H9 (cell line): Measurements from ENCODE around the gene NPPC. TPM values are rescaled to one million over a fixed set of nuclear protein-coding genes. Genes with fewer than 3 reads are reported as not detected.

ENCODE experiments used
- DNase-seq: peaks from one replicate; pipeline ENCODE4 v3.0.0-alpha.2; 2017
- H2AFZ ChIP-seq: one replicate; pipeline ENCODE4 v1.6.1; 2013; ENCODE audit warnings: mild to moderate bottlenecking, low read length, control low read depth, moderate library complexity
- H2AK5ac ChIP-seq: 2 replicates; pipeline ENCODE4 v1.6.1; 2013; ENCODE audit warnings: low read length, control low read depth, mixed read lengths; ENCODE audit not compliant: insufficient read length
- H2BK120ac ChIP-seq: one replicate; pipeline ENCODE4 v1.6.1; 2013; ENCODE audit warnings: low read depth, mild to moderate bottlenecking, low read length, control low read depth, inconsistent platforms; ENCODE audit not compliant: poor library complexity, severe bottlenecking
- H2BK12ac ChIP-seq: 2 replicates; pipeline ENCODE4 v1.6.1; 2013; ENCODE audit warnings: low read length, control low read depth, mixed read lengths, low read depth; ENCODE audit not compliant: insufficient read length
- H2BK15ac ChIP-seq: 2 replicates; pipeline ENCODE4 v1.6.1; 2013; ENCODE audit warnings: low read depth, low read length, control low read depth
- H2BK20ac ChIP-seq: one replicate; pipeline ENCODE4 v1.6.1; 2013; ENCODE audit warnings: low read depth, mild to moderate bottlenecking, low read length, control low read depth, inconsistent platforms; ENCODE audit not compliant: poor library complexity, severe bottlenecking
- H2BK5ac ChIP-seq: 2 replicates; pipeline ENCODE4 v1.6.1; 2013; ENCODE audit warnings: low read length, control low read depth, mixed read lengths; ENCODE audit not compliant: insufficient read length
- H3K14ac ChIP-seq: 2 replicates; pipeline ENCODE4 v1.6.1; 2013; ENCODE audit warnings: low read length, control low read depth; ENCODE audit not compliant: insufficient read depth
- H3K18ac ChIP-seq: 2 replicates; pipeline ENCODE4 v1.6.1; 2013; ENCODE audit warnings: low read depth, mild to moderate bottlenecking, mixed read lengths, low read length, control low read depth; ENCODE audit not compliant: insufficient read length
- H3K23ac ChIP-seq: 2 replicates; pipeline ENCODE4 v1.6.1; 2013; ENCODE audit warnings: low read length, control low read depth, mixed read lengths, low read depth; ENCODE audit not compliant: insufficient read length
- H3K23me2 ChIP-seq: 2 replicates; pipeline ENCODE4 v1.6.1; 2013; ENCODE audit warnings: low read depth, mild to moderate bottlenecking, mixed read lengths, low read length, control low read depth; ENCODE audit not compliant: insufficient read length, poor library complexity, severe bottlenecking
- H3K27ac ChIP-seq: 2 replicates; pipeline ENCODE4 v1.5.1; 2013; ENCODE audit warnings: low read length, control low read depth, mixed read lengths, low read depth; ENCODE audit not compliant: insufficient read length
- H3K27me3 ChIP-seq: 2 replicates; pipeline ENCODE4 v1.6.1; 2013; ENCODE audit warnings: low read length, control low read depth, inconsistent platforms; ENCODE audit not compliant: insufficient read depth
- H3K4ac ChIP-seq: 2 replicates; pipeline ENCODE4 v1.6.1; 2013; ENCODE audit warnings: low read depth, mild to moderate bottlenecking, control low read depth, inconsistent platforms, low read length, moderate library complexity
- H3K4me1 ChIP-seq: 2 replicates; pipeline ENCODE4 v1.6.1; 2013; ENCODE audit warnings: low read length, control low read depth, inconsistent platforms; ENCODE audit not compliant: insufficient read depth
- H3K4me2 ChIP-seq: 2 replicates; pipeline ENCODE4 v1.6.1; 2013; ENCODE audit warnings: low read length, control low read depth, mixed read lengths; ENCODE audit not compliant: insufficient read length, insufficient read depth
- H3K56ac ChIP-seq: 2 replicates; pipeline ENCODE4 v1.6.1; 2013; ENCODE audit warnings: low read depth, mild to moderate bottlenecking, mixed read lengths, low read length, control low read depth; ENCODE audit not compliant: insufficient read length
- H3K79me1 ChIP-seq: 2 replicates; pipeline ENCODE4 v1.6.1; 2013; ENCODE audit warnings: low read depth, mild to moderate bottlenecking, moderate library complexity, low read length, control low read depth, inconsistent platforms; ENCODE audit not compliant: insufficient read depth, poor library complexity, severe bottlenecking
- H3K79me2 ChIP-seq: 2 replicates; pipeline ENCODE4 v1.6.1; 2013; ENCODE audit warnings: low read length, control low read depth, inconsistent platforms; ENCODE audit not compliant: insufficient read depth
- H3K9ac ChIP-seq: 2 replicates; pipeline ENCODE4 v1.6.1; 2013; ENCODE audit warnings: low read length, control low read depth, mixed read lengths; ENCODE audit not compliant: insufficient read length; ENCODE audit errors: extremely low read depth
- H3K9me3 ChIP-seq: one replicate; pipeline ENCODE4 v1.6.1; 2013; ENCODE audit warnings: low read depth, low read length, inconsistent platforms; ENCODE audit not compliant: control insufficient read depth
- H3T11ph ChIP-seq: one replicate; pipeline ENCODE4 v1.6.1; 2013; ENCODE audit warnings: mild to moderate bottlenecking, low read length, control low read depth, inconsistent platforms
- H4K20me1 ChIP-seq: one replicate; pipeline ENCODE4 v1.6.1; 2013; ENCODE audit not compliant: control insufficient read depth, insufficient read length, insufficient read depth
- H4K5ac ChIP-seq: 2 replicates; pipeline ENCODE4 v1.6.1; 2013; ENCODE audit warnings: low read depth, mild to moderate bottlenecking, mixed read lengths, low read length, control low read depth; ENCODE audit not compliant: insufficient read length
- H4K8ac ChIP-seq: replicated peaks from 2 replicates; pipeline ENCODE4 v1.6.1; 2013; ENCODE audit warnings: low read length, control low read depth, mixed read lengths, low read depth; ENCODE audit not compliant: insufficient read length
- H4K91ac ChIP-seq: 2 replicates; pipeline ENCODE4 v1.6.1; 2013; ENCODE audit warnings: low read depth, mild to moderate bottlenecking, moderate library complexity, mixed read lengths, low read length, control low read depth; ENCODE audit not compliant: insufficient read length
- H3K27ac Mint-ChIP-seq, 3 experiments: 2 replicates in 2 of 3; 3 replicates in 1 of 3; pipeline ENCODE4 v1.8.0; 2020 to 2021; ENCODE audit warnings: mixed read lengths in 3 of 3, mild to moderate bottlenecking in 1 of 3, moderate library complexity in 1 of 3
- H3K27me3 Mint-ChIP-seq: 2 replicates; pipeline ENCODE4 v1.8.0; 2021; ENCODE audit warnings: low read depth, mild to moderate bottlenecking, moderate library complexity, mixed read lengths
- H3K36me3 Mint-ChIP-seq, 3 experiments: 2 replicates in 2 of 3; 3 replicates in 1 of 3; pipeline ENCODE4 v1.8.0; 2020 to 2021; ENCODE audit warnings: low read depth in 3 of 3, mixed read lengths in 3 of 3; ENCODE audit not compliant: insufficient read depth in 1 of 3
- H3K4me1 Mint-ChIP-seq, 2 experiments: 2 replicates each; pipeline ENCODE4 v1.8.0; 2020; ENCODE audit warnings: mixed read lengths in 2 of 2
- H3K4me3 Mint-ChIP-seq, 2 experiments: 2 replicates in 1 of 2; 3 replicates in 1 of 2; pipeline ENCODE4 v1.8.0; 2020 to 2021; ENCODE audit warnings: mild to moderate bottlenecking in 2 of 2, mixed read lengths in 2 of 2, moderate library complexity in 1 of 2
- H3K9me3 Mint-ChIP-seq, 2 experiments: 2 replicates in 1 of 2; 3 replicates in 1 of 2; pipeline ENCODE4 v1.8.0; 2020; ENCODE audit warnings: mild to moderate bottlenecking in 2 of 2, mixed read lengths in 2 of 2, moderate library complexity in 1 of 2
- CTCF ChIP-seq: fragments of 200-600 bp; sonication (generic); conservative IDR thresholded peaks from 3 replicates; pipeline ENCODE4 v1.8.0; 2021; ENCODE audit warnings: antibody characterized with exemption, mild to moderate bottlenecking
- WGBS: extraction: QIAGEN DNeasy Blood & Tissue Kit; methylation state at CpG from one replicate; pipeline ENCODE4 v1.1.7; 2013; ENCODE audit warnings: missing lambda C conversion rate, low lambda C conversion rate, mixed read lengths; ENCODE audit not compliant: insufficient read length; ENCODE audit errors: extremely low coverage; 5-methylcytosine and 5-hydroxymethylcytosine counted together
- total RNA-seq: library from RNA; stranded (reverse); gene quantifications from 2 replicates; pipeline ENCODE4 v1.2.1, GENCODE V29; 2021

Gene NPPC
- total RNA-seq, 1 experiment from 2014 or later, result 1.1 TPM

- Histone ChIP-seq H2BK12ac (no peak overlapping the region), H3T11ph (no peak overlapping the region), H3K4me2 (peak overlapping the region; percentile 71), H3K9ac (no peak overlapping the region), H2BK5ac (no peak overlapping the region), H4K20me1 (no peaks in the 10 kb centered on the region), H3K9me3 (no peaks in the 10 kb centered on the region), H3K27me3 (peaks cover 22% of the 10 kb centered on the region; the same call in 1 of the 2 replicates), H3K23ac (no peak overlapping the region), H4K91ac (no peak overlapping the region), H2AK5ac (no peak overlapping the region), H2BK20ac (no peak overlapping the region), H3K4me1 (no peaks in the 10 kb centered on the region; the same call in 1 of the 2 replicates), H2BK15ac (no peak overlapping the region), H3K27ac (no peak overlapping the region), H3K79me2 (no peaks in the 10 kb centered on the region), H3K4ac (no peak overlapping the region), H3K14ac (no peak overlapping the region), H3K79me1 (no peaks in the 10 kb centered on the region), H2AFZ (no peak overlapping the region), H3K23me2 (peaks cover 21% of the 10 kb centered on the region), H4K8ac (no peak overlapping the region), H4K5ac (no peak overlapping the region), H2BK120ac (no peak overlapping the region), H3K18ac (no peak overlapping the region), H3K56ac (no peak overlapping the region)
- DNase-seq, result no peak
- Mint-ChIP-seq H3K36me3 (no peaks in the 10 kb centered on the region), H3K27me3 (peaks cover 62% of the 10 kb centered on the region), H3K27ac (no peak overlapping the region; a peak in 1 of 7 replicates), H3K9me3 (no peaks in the 10 kb centered on the region), H3K4me1 (peaks cover 17 to 24% of the 10 kb centered on the region in 2 experiments), H3K4me3 (peak overlapping the region; percentile 10 to 50)
- no CpG with 5 or more reads among the region's 8 CpGs for WGBS
- TF ChIP-seq CTCF, result no peak
Observed at GRCh38 chr2:231924889-231925275, 1.3 kb downstream of the NPPC start.
